Measurements from ENCODE around the gene PCDHGA1. TPM values are rescaled to one million over a fixed set of nuclear protein-coding genes. Genes with fewer than 3 reads are reported as not detected.
"Not testable (repeated sequence)": the region's sequence is repeated elsewhere in the genome, so short reads cannot be mapped to it uniquely, and the experiment has no call there.

The PCDHGA1 gene
- polyA plus RNA-seq (2013, experiment 1 of 2), result 0.40 TPM
- polyA plus RNA-seq (2013, experiment 2 of 2), result 0.19 TPM

- H3K9me3 ChIP-seq (ENCODE audit: insufficient read depth, low read depth, low read length), result peaks cover 29% of the 10 kb centered on the region; the same call in 1 of the 2 replicates
- no peaks in the 10 kb centered on the region for H3K4me1 ChIP-seq (ENCODE audit: insufficient read depth, low read length)
- H3K36me3 ChIP-seq (ENCODE audit: insufficient read depth, low read length), result no peaks in the 10 kb centered on the region
- H3K27ac ChIP-seq (ENCODE audit: low read depth, low read length), result no peak within 1 kb of the TSS
- H3K27me3 ChIP-seq (ENCODE audit: insufficient read depth, low read length), result no peaks in the 10 kb centered on the region
- peak within 1 kb of the TSS; percentile 19; the same call in 1 of the 2 replicates for H3K9ac ChIP-seq (ENCODE audit: low read depth, low read length)
- WGBS, result 86% methylated on average over 21 of the region's 21 CpGs
- no peak within 1 kb of the TSS for H3K4me3 ChIP-seq (ENCODE audit: low read length)
Observed at GRCh38 chr5:141330299-141331080, at the start of gene PCDHGA1. TSS of gene PCDHGA1 (plus strand) at chr5:141330514.

DNA sequence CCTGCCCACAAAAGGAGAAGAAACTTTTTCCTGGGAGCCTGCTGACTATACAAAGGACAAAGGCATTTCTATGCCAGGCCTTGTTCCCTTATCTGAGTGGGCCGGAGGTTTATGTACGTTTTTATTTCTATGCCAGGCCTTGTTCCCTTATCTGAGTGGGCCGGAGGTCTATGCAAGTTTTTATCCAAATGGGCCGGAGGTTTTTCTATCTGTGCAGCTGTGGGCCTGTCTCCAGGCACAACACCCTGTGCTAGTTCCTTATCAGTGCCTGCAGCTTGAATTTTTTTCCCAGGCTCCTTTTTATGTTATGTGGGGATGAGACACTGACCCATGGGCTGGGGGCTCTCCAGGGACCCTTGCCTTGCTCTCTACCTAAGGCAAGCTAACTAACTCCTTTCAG, 31.9 kb upstream of the PCDHGA1 start:
- Histone ChIP-seq H3K27me3 (ENCODE audit: insufficient read depth, low read length) (no peaks in the 10 kb centered on the region), H3K9me3 (ENCODE audit: insufficient read depth, low read depth, low read length) (peaks cover 10% of the 10 kb centered on the region; the same call in 1 of the 2 replicates), H3K36me3 (ENCODE audit: insufficient read depth, low read length) (no peaks in the 10 kb centered on the region), H3K4me1 (ENCODE audit: insufficient read depth, low read length) (no peaks in the 10 kb centered on the region), H3K9ac (ENCODE audit: low read depth, low read length) (no peak overlapping the region), H3K4me3 (ENCODE audit: low read length) (no peak overlapping the region), H3K27ac (ENCODE audit: low read depth, low read length) (no peak overlapping the region)
- 92% methylated on average over 4 of the region's 4 CpGs for WGBS

DNA sequence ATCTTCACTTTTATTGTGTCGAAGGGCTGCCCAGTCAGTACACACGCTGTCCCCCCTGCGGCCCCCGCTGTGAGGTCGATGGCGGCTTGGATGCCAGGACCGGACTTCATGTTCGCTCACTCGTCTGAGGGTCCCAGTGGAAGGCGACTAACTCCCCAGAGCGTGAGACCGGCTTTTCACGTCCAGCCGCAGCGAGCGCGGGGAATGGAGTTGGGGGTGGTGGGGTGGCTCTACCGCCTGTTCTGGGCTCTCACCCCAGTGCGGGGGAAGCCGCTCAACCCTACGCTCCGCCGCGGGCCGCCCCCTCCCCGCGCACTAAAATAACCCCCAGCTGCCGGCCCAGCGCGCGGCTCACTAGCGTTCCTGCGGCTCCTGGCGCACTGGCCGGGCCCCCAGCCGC, 26.6 kb upstream of the PCDHGA1 start, which contains the start of gene SLC25A2:
Gene SLC25A2 (minus strand): TSS at position 294 of the 400 bp plus-strand sequence. CDS start 184 bp downstream, at position 110.
- H3K27ac ChIP-seq (ENCODE audit: low read depth, low read length), result no peak within 1 kb of the TSS
- WGBS, result 97% methylated on average over 36 of the region's 36 CpGs
- no peak within 1 kb of the TSS for H3K4me3 ChIP-seq (ENCODE audit: low read length)
- H3K9ac ChIP-seq (ENCODE audit: low read depth, low read length), result no peak within 1 kb of the TSS
- H3K9me3 ChIP-seq (ENCODE audit: insufficient read depth, low read depth, low read length), result peaks cover 11% of the 10 kb centered on the region; the same call in 1 of the 2 replicates
- no peaks in the 10 kb centered on the region for H3K4me1 ChIP-seq (ENCODE audit: insufficient read depth, low read length)
- no peaks in the 10 kb centered on the region for H3K27me3 ChIP-seq (ENCODE audit: insufficient read depth, low read length)
- no peaks in the 10 kb centered on the region for H3K36me3 ChIP-seq (ENCODE audit: insufficient read depth, low read length)

DNA sequence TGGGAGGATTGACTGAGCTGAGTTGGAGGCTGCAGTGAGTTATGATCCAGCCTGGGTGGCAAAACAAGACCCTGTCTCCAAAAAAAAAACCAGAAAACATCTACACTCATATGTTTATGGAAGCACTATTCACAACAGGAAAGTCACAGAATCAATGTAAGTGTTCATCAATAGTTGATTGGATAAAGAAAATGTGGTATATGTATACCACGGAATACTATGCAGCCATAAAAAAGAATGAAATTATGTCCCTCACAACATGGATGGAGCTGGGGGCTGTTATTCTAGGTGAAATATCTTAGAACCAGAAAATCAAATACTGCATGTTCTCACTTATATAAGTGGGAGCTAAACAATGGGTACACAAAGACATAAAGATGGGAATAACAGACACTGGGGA, 23.7 kb upstream of the PCDHGA1 start:
- no peak overlapping the region for H3K4me3 ChIP-seq (ENCODE audit: low read length)
- H3K36me3 ChIP-seq (ENCODE audit: insufficient read depth, low read length), result no peaks in the 10 kb centered on the region
- H3K4me1 ChIP-seq (ENCODE audit: insufficient read depth, low read length), result no peaks in the 10 kb centered on the region
- WGBS, result 86% methylated on average over 1 of the region's 1 CpG
- no peaks in the 10 kb centered on the region for H3K27me3 ChIP-seq (ENCODE audit: insufficient read depth, low read length)
- peaks cover 11% of the 10 kb centered on the region; the same call in 1 of the 2 replicates for H3K9me3 ChIP-seq (ENCODE audit: insufficient read depth, low read depth, low read length)
- no peak overlapping the region for H3K9ac ChIP-seq (ENCODE audit: low read depth, low read length)
- no peak overlapping the region for H3K27ac ChIP-seq (ENCODE audit: low read depth, low read length)

GRCh38 chr5:141313711-141314110, 16.6 kb upstream of the PCDHGA1 start:
- Histone ChIP-seq H3K9me3 (ENCODE audit: insufficient read depth, low read depth, low read length) (peaks cover 15% of the 10 kb centered on the region), H3K36me3 (ENCODE audit: insufficient read depth, low read length) (peaks cover 19% of the 10 kb centered on the region), H3K27me3 (ENCODE audit: insufficient read depth, low read length) (no peaks in the 10 kb centered on the region), H3K4me1 (ENCODE audit: insufficient read depth, low read length) (peaks cover 3% of the 10 kb centered on the region; the same call in 1 of the 2 replicates), H3K27ac (ENCODE audit: low read depth, low read length) (no peak overlapping the region), H3K9ac (ENCODE audit: low read depth, low read length) (no peak overlapping the region), H3K4me3 (ENCODE audit: low read length) (no peak overlapping the region)

DNA sequence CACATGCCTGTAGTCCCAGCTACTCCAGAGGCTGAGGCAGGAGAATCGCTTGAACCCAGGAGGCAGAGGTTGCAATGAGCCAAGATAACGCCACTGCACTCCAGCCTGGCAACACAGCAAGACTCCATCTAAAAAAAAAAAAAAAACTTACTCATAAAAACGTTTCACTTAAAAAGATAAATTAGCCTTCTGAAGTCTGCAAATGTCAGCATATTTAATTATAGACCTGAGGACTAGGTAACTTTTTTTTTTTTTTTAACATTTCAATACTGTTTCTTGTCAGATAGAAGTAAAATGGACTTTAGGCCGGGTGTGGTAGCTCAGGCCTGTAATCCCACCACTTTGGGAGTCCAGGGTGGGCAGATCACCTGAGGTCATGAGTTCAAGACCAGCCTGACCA, 13.4 kb upstream of the PCDHGA1 start:
- H3K9ac ChIP-seq (ENCODE audit: low read depth, low read length); H3K27me3 ChIP-seq (ENCODE audit: insufficient read depth, low read length); H3K27ac ChIP-seq (ENCODE audit: low read depth, low read length); H3K4me3 ChIP-seq (ENCODE audit: low read length); H3K4me1 ChIP-seq (ENCODE audit: insufficient read depth, low read length): not testable (repeated sequence)
- Histone ChIP-seq H3K9me3 (ENCODE audit: insufficient read depth, low read depth, low read length) (peaks cover 29% of the 10 kb centered on the region), H3K36me3 (ENCODE audit: insufficient read depth, low read length) (peaks cover 31% of the 10 kb centered on the region)
- WGBS, result 91% methylated on average over 4 of the region's 4 CpGs

- Histone ChIP-seq H3K36me3 (ENCODE audit: insufficient read depth, low read length) (peaks cover 31% of the 10 kb centered on the region), H3K9me3 (ENCODE audit: insufficient read depth, low read depth, low read length) (peaks cover 29% of the 10 kb centered on the region), H3K4me1 (ENCODE audit: insufficient read depth, low read length) (peaks cover 3% of the 10 kb centered on the region; the same call in 1 of the 2 replicates), H3K9ac (ENCODE audit: low read depth, low read length) (no peak overlapping the region), H3K4me3 (ENCODE audit: low read length) (peak overlapping the region; percentile 93), H3K27me3 (ENCODE audit: insufficient read depth, low read length) (no peaks in the 10 kb centered on the region), H3K27ac (ENCODE audit: low read depth, low read length) (no peak overlapping the region)
- WGBS, result 94% methylated on average over 6 of the region's 6 CpGs
Observed at GRCh38 chr5:141319202-141319601, 11.1 kb upstream of the PCDHGA1 start.

DNA sequence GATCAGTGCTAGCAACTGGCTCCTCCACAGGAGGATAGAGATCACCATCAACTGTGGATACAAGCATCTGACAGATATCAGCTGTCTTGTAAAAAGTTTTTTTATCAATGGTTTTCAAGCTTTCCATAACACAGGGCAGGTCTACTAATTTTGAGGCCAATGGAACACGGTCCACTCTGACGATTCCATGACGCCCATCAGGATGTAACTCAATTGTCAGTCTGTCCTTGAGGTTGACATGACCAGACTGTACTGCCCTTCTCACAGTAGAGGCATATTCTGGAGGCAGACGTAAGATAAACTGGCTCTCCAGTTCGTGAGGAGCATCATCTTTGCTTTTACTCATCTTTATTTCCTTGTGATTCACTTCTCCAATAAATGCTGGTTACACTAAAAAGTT, 10.6 kb upstream of the PCDHGA1 start:
- Histone ChIP-seq H3K4me3 (ENCODE audit: low read length) (peak overlapping the region; percentile 93), H3K36me3 (ENCODE audit: insufficient read depth, low read length) (peaks cover 31% of the 10 kb centered on the region), H3K27me3 (ENCODE audit: insufficient read depth, low read length) (no peaks in the 10 kb centered on the region), H3K4me1 (ENCODE audit: insufficient read depth, low read length) (peaks cover 3% of the 10 kb centered on the region; the same call in 1 of the 2 replicates), H3K9me3 (ENCODE audit: insufficient read depth, low read depth, low read length) (peaks cover 29% of the 10 kb centered on the region), H3K9ac (ENCODE audit: low read depth, low read length) (peak overlapping the region; percentile 99; the same call in 1 of the 2 replicates), H3K27ac (ENCODE audit: low read depth, low read length) (no peak overlapping the region; the same call in 1 of the 2 replicates)
- 79% methylated on average over 5 of the region's 5 CpGs for WGBS

- WGBS, result 2% methylated on average over 67 of the region's 67 CpGs
- peaks cover 31% of the 10 kb centered on the region for H3K36me3 ChIP-seq (ENCODE audit: insufficient read depth, low read length)
- peak within 1 kb of the TSS; percentile 99 for H3K9ac ChIP-seq (ENCODE audit: low read depth, low read length)
- peak within 1 kb of the TSS; percentile 93 for H3K4me3 ChIP-seq (ENCODE audit: low read length)
- no peaks in the 10 kb centered on the region for H3K27me3 ChIP-seq (ENCODE audit: insufficient read depth, low read length)
- peaks cover 3% of the 10 kb centered on the region; the same call in 1 of the 2 replicates for H3K4me1 ChIP-seq (ENCODE audit: insufficient read depth, low read length)
- H3K9me3 ChIP-seq (ENCODE audit: insufficient read depth, low read depth, low read length), result peaks cover 29% of the 10 kb centered on the region
- H3K27ac ChIP-seq (ENCODE audit: low read depth, low read length), result peak within 1 kb of the TSS; percentile 93
Observed at GRCh38 chr5:141320225-141321169, 9.8 kb upstream of the PCDHGA1 start, which contains the start of gene TAF7. TSS of gene TAF7 (minus strand) at chr5:141320784. CDS start at chr5:141320044, 740 bp downstream.

DNA sequence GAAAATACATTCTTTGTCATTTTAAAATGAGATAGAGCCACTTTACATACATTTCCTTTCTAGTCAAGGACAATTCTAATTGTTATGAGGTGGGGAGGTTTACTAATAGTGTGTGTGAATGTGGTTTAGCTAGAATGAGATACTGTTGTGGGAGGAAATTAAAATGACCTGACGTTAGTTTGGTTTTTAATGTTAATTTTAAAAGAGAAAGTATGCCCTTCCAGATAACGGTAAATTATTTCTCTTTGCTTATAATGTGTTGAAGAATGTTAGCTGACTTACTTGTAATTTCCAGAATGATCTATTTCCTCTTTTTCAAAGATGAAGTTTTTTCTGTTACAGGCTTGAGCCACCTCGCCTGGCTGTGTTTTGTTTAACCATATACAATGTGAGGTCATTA, 8.1 kb upstream of the PCDHGA1 start:
- Histone ChIP-seq H3K4me3 (ENCODE audit: low read length) (no peak overlapping the region), H3K36me3 (ENCODE audit: insufficient read depth, low read length) (peaks cover 23% of the 10 kb centered on the region), H3K27me3 (ENCODE audit: insufficient read depth, low read length) (no peaks in the 10 kb centered on the region), H3K9me3 (ENCODE audit: insufficient read depth, low read depth, low read length) (peaks cover 24% of the 10 kb centered on the region), H3K27ac (ENCODE audit: low read depth, low read length) (no peak overlapping the region), H3K9ac (ENCODE audit: low read depth, low read length) (no peak overlapping the region), H3K4me1 (ENCODE audit: insufficient read depth, low read length) (peaks cover 3% of the 10 kb centered on the region; the same call in 1 of the 2 replicates)
- 97% methylated on average over 2 of the region's 3 CpGs for WGBS

Measured in HUES64 (cell line).